WERI-Rb-1 (cell line): ENCODE results near the gene HECTD4.

ENCODE experiments used
- DNase-seq: peaks from one replicate; pipeline ENCODE4 v3.0.0-alpha.2; 2020
- H3K27ac ChIP-seq: fragments of 250-450 bp; sonication (Bioruptor Pico); 2 replicates; pipeline ENCODE4 v1.5.1; 2020; ENCODE audit warnings: mild to moderate bottlenecking, moderate library complexity
- H3K27me3 ChIP-seq: fragments of 250-450 bp; sonication (Bioruptor Pico); 2 replicates; pipeline ENCODE4 v1.5.1; 2021; ENCODE audit warnings: mild to moderate bottlenecking, low read depth, moderate library complexity; ENCODE audit not compliant: insufficient read depth, severe bottlenecking
- H3K36me3 ChIP-seq: fragments of 250-450 bp; sonication (Bioruptor Pico); 2 replicates; pipeline ENCODE4 v1.5.1; 2020; ENCODE audit warnings: mild to moderate bottlenecking, moderate library complexity
- H3K4me3 ChIP-seq: 2 replicates; pipeline ENCODE4 v1.5.1; 2011; ENCODE audit warnings: low read depth, mild to moderate bottlenecking, control low read depth, low read length
- H3K9me3 ChIP-seq: fragments of 250-450 bp; sonication (Bioruptor Pico); 2 replicates; pipeline ENCODE4 v1.5.1; 2021; ENCODE audit warnings: mild to moderate bottlenecking, moderate library complexity; ENCODE audit not compliant: severe bottlenecking
- CTCF ChIP-seq: IDR thresholded peaks from 2 replicates; pipeline ENCODE4 v1.5.1; 2011; ENCODE audit warnings: low read depth, mild to moderate bottlenecking, control low read depth, inconsistent platforms, low read length

Gene HECTD4

DNA sequence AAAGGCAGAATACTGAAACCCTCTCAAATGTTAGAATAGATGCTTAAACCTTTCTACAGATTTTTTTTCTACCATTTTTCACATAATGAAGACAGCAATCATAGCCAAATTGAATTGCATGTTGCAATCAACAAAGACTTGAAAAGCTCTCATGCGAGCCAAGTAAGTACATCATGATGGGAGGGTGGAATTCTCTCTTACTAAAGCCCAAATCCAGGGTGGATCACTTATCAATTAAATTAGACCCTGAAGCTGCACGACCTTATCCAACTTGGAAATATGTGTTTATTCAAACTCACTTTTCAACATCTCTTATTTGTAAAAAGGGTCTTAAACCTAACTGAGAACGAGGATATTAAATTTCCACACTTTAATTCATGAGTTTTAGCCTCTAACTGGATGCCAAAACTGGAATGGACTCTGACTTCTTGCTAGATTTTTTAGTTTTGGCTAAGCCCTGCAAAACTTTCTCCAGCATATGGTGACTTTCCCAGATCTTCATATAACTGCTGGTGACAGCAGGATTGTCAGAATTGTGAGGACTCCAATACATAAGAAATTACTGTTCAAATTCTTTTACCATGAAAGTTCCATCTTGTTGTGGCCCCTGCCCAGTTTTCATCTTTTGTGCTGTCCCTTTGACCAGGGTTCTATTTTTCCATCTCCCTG lies 53.6 kb downstream of the HECTD4 start:
- TF ChIP-seq CTCF, result no peak
- DNase-seq, result no peak
- H3K27ac ChIP-seq, result no peak overlapping the region
- H3K4me3 ChIP-seq, result no peak overlapping the region
- no peaks in the 10 kb centered on the region for H3K36me3 ChIP-seq
- H3K9me3 ChIP-seq, result no peaks in the 10 kb centered on the region
- H3K27me3 ChIP-seq, result no peaks in the 10 kb centered on the region

DNA sequence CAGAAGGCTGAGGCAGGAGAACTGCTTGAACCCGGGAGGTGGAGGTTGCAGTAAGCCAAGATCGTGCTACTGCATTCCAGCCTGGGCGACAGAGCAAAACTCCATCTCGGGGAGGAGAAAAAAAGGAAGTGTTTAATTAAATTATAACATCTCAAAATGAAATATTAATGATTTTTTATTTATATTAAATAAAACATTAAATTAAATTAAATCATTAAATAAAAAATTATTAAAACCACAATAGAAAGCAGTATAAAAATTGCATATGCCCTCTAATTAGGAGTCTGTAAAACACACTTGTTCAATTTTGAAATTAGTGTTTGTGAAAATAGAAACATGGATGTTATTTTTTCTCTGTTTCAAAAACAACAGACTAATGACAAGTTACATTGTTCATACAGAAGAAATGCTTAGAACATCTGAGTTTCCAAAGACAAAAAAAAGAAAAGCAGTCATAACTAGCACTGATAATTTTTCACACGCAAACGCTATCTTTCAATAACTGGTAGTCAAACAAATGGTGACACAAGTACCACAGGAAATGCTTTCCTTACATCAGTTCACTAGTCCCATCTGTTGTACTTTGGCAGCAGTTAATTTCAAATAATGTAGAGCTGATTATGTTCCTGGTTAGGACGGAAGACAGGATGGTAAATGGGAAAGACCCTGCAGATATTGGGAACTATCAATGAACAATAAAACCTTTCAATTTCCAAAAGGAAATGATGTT lies 54.9 kb downstream of the HECTD4 start:
- no peaks in the 10 kb centered on the region for H3K9me3 ChIP-seq
- H3K4me3 ChIP-seq, result no peak overlapping the region
- H3K27ac ChIP-seq, result no peak overlapping the region
- no peaks in the 10 kb centered on the region for H3K36me3 ChIP-seq
- TF ChIP-seq CTCF, result no peak
- DNase-seq, result no peak
- H3K27me3 ChIP-seq, result no peaks in the 10 kb centered on the region

DNA sequence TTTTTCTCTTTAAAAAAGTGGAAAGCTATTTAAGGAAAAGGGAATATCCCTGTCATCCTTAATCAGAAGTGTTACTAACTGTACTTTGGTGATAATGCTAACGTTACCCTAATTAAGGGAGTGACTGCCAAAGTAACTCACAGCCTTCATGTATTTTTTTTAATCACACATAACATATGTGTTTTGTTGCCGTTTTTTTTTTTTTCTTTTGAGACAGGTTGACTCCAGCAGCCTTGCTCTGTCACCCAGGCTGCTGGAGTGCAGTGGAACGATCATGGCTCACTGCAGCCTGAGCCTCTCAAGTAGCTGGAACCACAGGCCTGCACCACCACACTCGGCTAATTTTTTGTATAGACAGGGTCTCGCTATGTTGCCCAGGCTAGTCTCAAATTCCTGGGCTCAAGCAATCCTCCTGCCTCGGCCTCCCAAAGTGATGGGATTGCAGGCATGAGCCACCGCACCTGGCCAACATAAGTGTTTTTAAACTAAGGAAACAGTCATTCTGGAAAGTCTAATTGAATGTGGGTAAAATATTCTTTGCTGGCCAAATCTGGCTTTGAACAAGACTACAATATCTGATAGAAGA lies 56.5 kb downstream of the HECTD4 start:
- no peaks in the 10 kb centered on the region for H3K9me3 ChIP-seq
- no peak for DNase-seq
- H3K27me3 ChIP-seq, result no peaks in the 10 kb centered on the region
- TF ChIP-seq CTCF, result no peak
- no peaks in the 10 kb centered on the region for H3K36me3 ChIP-seq
- H3K27ac ChIP-seq, result no peak overlapping the region
- H3K4me3 ChIP-seq, result no peak overlapping the region

- Histone ChIP-seq H3K9me3 (no peaks in the 10 kb centered on the region), H3K36me3 (no peaks in the 10 kb centered on the region), H3K27me3 (no peaks in the 10 kb centered on the region), H3K27ac (no peak overlapping the region), H3K4me3 (no peak overlapping the region)
- TF ChIP-seq CTCF, result no peak
- no peak for DNase-seq
Observed at GRCh38 chr12:112325157-112325556, 57.1 kb downstream of the HECTD4 start.

DNA sequence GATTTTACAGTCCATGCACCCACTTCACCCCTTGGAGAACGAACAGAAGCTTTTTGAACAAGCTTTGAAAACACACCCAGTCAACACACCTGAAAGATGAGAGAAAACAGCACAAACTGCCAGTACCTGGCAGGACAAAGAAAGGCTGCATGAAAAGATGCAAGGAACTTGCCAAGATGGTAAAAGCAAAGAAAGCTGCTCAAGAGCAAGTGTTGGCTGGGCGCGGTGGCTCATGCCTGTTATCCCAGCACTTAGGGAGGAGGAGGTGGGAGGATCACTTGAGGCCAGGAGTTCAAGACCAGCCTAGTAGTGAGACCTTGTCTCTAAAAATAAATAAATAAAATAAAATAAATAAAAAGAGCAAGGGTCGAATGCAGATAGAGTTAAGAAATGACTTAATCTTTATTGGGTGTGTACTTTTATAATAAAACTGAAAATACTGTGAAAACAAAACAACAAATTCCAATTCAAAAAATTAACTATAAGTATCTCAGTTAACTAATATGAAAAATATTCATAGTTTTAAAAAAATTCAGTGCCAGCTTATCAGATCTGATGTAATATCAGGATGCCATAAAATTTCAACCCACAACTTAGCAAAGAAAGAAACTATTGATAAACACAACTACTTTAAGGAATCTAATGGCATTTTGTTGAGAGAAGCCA lies 59.2 kb downstream of the HECTD4 start:
- Histone ChIP-seq H3K27me3 (no peaks in the 10 kb centered on the region), H3K36me3 (peaks cover 14% of the 10 kb centered on the region), H3K27ac (no peak overlapping the region), H3K9me3 (no peaks in the 10 kb centered on the region), H3K4me3 (no peak overlapping the region)
- TF ChIP-seq CTCF, result no peak
- no peak for DNase-seq
